CD4-positive, alpha-beta T cell treated with Interferon gamma for 1 hour (primary cell): ENCODE data around the gene DCHS1.

ENCODE experiments used
- DNase-seq: peaks from one replicate; pipeline ENCODE4 v3.0.0-alpha.2; 2020

DCHS1 gene

GRCh38 chr11:6586434-6587359 is 68.9 kb downstream of the DCHS1 start:
- DNase-seq, result no peak

DNA sequence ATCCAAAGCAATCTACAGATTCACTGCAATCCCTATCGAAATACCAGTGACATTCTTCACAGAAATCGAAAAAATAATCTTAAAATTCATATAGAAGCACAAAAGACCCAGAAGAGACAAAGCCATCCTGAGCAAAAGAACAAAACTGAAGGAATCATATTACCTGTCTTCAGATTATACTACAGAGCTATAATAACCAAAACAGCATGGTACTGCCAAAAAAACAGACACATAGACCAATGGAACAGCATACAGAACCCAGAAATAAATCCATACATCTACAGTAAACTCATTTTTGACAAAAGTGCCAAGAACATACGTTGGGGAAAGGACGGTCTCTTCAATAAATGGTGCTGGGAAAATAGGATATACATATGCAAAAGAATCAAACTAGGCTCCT is 71.1 kb downstream of the DCHS1 start:
- DNase-seq, result no peak

GRCh38 chr11:6583584-6583983 is 72.0 kb downstream of the DCHS1 start:
- DNase-seq, result no peak

- DNase-seq, result no peak
These were observed 75.9 kb downstream of the DCHS1 start for GRCh38 chr11:6579681-6580080.

- no peak for DNase-seq
These were observed 77.5 kb downstream of the DCHS1 start for GRCh38 chr11:6578134-6578533.

DNA sequence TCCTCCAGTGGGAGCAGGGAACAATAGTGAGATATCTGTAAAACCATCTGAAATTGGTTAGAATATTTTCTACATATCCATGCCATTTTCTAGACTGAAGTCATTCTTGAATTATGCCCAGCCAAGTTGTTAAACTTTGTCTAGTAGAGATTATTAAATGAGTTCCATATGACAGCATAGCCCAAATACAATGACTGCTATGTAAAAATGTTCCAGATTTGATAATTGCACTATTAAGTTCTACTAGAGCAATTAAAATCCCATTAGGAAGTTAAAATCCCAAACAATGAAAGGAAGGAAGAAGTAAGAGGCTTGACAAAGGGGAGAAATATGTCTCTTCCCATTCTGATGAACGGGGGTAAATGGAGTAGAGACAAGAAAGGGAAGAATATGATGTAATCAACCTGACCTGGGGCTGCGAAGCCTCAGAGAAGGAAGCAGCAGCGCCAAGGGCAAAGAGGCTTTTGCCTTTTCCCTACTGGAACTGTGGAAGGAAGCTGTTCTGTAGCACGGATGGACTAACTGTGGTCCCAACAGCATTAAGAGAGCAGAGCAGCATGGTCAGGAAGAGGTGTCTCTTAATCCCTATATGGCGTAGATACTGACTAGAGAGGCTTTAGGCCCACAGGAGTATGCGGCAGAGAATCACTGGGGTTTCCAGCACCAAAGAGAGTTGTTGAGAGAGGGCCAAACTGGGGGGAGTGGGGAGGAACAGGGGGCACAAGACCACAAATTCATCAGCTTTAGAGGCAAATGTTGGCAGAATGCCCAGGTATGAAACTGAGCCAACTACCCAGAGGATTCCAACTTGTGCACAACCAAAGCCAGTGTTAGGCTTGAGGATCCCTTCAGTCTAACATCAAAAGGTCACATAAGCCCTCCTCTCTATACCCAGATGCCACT is 78.9 kb downstream of the DCHS1 start:
- no peak for DNase-seq

- no peak for DNase-seq
These were observed 80.5 kb downstream of the DCHS1 start for GRCh38 chr11:6574816-6575715.

GRCh38 chr11:6572215-6572614 is 83.4 kb downstream of the DCHS1 start:
- no peak for DNase-seq

DNA sequence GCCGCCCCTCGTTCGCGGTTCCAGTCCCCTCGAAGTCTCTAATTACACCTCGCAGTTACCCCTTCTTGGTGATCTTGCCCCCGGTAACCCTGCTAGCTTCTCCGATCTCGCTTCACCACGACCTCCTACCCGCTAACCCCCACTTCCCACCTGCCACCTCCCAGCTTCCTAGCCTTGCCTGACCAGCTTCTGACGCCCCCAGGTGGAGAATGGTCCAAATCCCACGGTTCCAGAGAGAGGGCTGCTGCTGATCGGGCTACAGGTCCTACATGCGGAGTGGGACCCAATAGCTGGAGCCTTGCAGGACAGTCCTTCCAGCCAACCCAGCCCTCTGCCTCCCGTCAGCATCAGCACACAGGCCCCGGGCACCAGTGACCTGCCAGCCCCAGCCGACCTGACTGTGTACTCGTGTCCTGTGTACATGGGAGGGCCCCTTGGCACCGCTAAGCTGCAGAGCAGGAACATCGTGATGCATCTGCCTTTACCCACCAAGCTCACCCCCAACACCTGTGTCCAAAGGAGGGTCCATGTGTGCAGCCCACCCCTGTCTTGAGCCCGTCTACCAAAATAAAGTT is 84.1 kb downstream of the DCHS1 start:
- DNase-seq, result no peak
